Measurements from ENCODE around the gene HS6ST3. TPM values are rescaled to one million over a fixed set of nuclear protein-coding genes. Genes with fewer than 3 reads are reported as not detected.

Gene HS6ST3
- total and polyA plus RNA-seq, 2 donors (not counting 3 experiments of a cell fraction or from before 2014, with no cell fraction given): 0.03 to 0.15 TPM

- Histone ChIP-seq H3K9me3 (replicated peaks; ENCODE audit: control insufficient read depth, insufficient read depth, low read length) (no peaks in the 10 kb centered on the region), H3K9ac (replicated peaks; ENCODE audit: extremely low read depth, insufficient read depth, low read length) (no peak overlapping the region), H3K4me3 (replicated peaks in 1 of 3; ENCODE audit: insufficient read depth in 1 of 3, low read depth in 1 of 3, low read length in 3 of 3) (no peak overlapping the region), H3K9me1 (replicated peaks; ENCODE audit: control insufficient read depth, extremely low read depth, insufficient read depth, low read length) (no peaks in the 10 kb centered on the region), H4K20me1 (replicated peaks; ENCODE audit: control insufficient read depth, extremely low read depth, insufficient read depth, low read length) (no peaks in the 10 kb centered on the region), H3K79me2 (ENCODE audit: control insufficient read depth, insufficient read depth, low read length) (no peaks in the 10 kb centered on the region), H3K4me1 (ENCODE audit: control insufficient read depth, extremely low read depth, insufficient read depth, low read length) (no peaks in the 10 kb centered on the region), H3K36me3 (ENCODE audit: control insufficient read depth in 2 of 2, extremely low read depth in 1 of 2, insufficient read depth in 2 of 2, low read length in 2 of 2) (no peaks in the 10 kb centered on the region), H3K27me3 (ENCODE audit: control insufficient read depth in 2 of 2, insufficient read depth in 2 of 2, low read length in 2 of 2) (no peaks in the 10 kb centered on the region), H3K4me2 (ENCODE audit: insufficient read depth, low read length) (no peak overlapping the region), H2AFZ (ENCODE audit: low read depth, low read length) (no peak overlapping the region), H3K27ac (ENCODE audit: insufficient read depth, low read depth, low read length) (no peak overlapping the region)
- FAIRE-seq (no peak), DNase-seq (ENCODE audit: low read depth, low spot score) (no peak)
- ChIA-PET POLR2A (no interaction called here), CTCF (no interaction called here)
- intact Hi-C loops (cut with micrococcal nuclease): no loop called here
- no peak for TF ChIP-seq GATA2 (IDR thresholded peaks at IDR 0.05; ENCODE audit: insufficient read depth, insufficient read length, low read depth, low read length)
- TF ChIP-seq EZH2 (IDR thresholded peaks at IDR 0.05; ENCODE audit: borderline replicate concordance, low read depth, low read length, severe bottlenecking): no peak
- TF ChIP-seq FOS (IDR thresholded peaks at IDR 0.05; ENCODE audit: borderline replicate concordance, insufficient read depth, low read length): no peak
- BruUV-seq (replicated peaks): no TSS peak
- dilution Hi-C loops (cut with MboI; ENCODE audit: extremely low pct_ligation_motif_present, low sequenced_read_pairs): no loop called here
Measured at GRCh38 chr13:96500953-96501352, 411.0 kb downstream of the HS6ST3 start.

- dilution Hi-C loops (cut with MboI; ENCODE audit: extremely low pct_ligation_motif_present, low sequenced_read_pairs): no loop called here
- BruUV-seq (replicated peaks): no TSS peak
- ChIA-PET POLR2A (no interaction called here), CTCF (no interaction called here)
- intact Hi-C loops (cut with micrococcal nuclease): no loop called here
- Histone ChIP-seq H2AFZ (ENCODE audit: low read depth, low read length) (no peak overlapping the region), H3K4me2 (ENCODE audit: insufficient read depth, low read length) (no peak overlapping the region), H3K36me3 (ENCODE audit: control insufficient read depth in 2 of 2, extremely low read depth in 1 of 2, insufficient read depth in 2 of 2, low read length in 2 of 2) (no peaks in the 10 kb centered on the region), H4K20me1 (replicated peaks; ENCODE audit: control insufficient read depth, extremely low read depth, insufficient read depth, low read length) (no peaks in the 10 kb centered on the region), H3K4me1 (ENCODE audit: control insufficient read depth, extremely low read depth, insufficient read depth, low read length) (no peaks in the 10 kb centered on the region), H3K79me2 (ENCODE audit: control insufficient read depth, insufficient read depth, low read length) (no peaks in the 10 kb centered on the region), H3K9me3 (replicated peaks; ENCODE audit: control insufficient read depth, insufficient read depth, low read length) (no peaks in the 10 kb centered on the region), H3K9me1 (replicated peaks; ENCODE audit: control insufficient read depth, extremely low read depth, insufficient read depth, low read length) (no peaks in the 10 kb centered on the region), H3K27me3 (ENCODE audit: control insufficient read depth in 2 of 2, insufficient read depth in 2 of 2, low read length in 2 of 2) (no peaks in the 10 kb centered on the region), H3K27ac (ENCODE audit: insufficient read depth, low read depth, low read length) (no peak overlapping the region), H3K4me3 (replicated peaks in 1 of 3; ENCODE audit: insufficient read depth in 1 of 3, low read depth in 1 of 3, low read length in 3 of 3) (no peak overlapping the region), H3K9ac (replicated peaks; ENCODE audit: extremely low read depth, insufficient read depth, low read length) (no peak overlapping the region)
- DNase-seq (ENCODE audit: low read depth, low spot score) (no peak), FAIRE-seq (no peak)
- no peak for TF ChIP-seq FOS (IDR thresholded peaks at IDR 0.05; ENCODE audit: borderline replicate concordance, insufficient read depth, low read length)
Measured at GRCh38 chr13:96503481-96503880, 413.6 kb downstream of the HS6ST3 start.

Data from endothelial cell of umbilical vein (primary cell).